ENCODE measurements around the gene EIF3I. TPM values are rescaled to one million over a fixed set of nuclear protein-coding genes. Genes with fewer than 3 reads are reported as not detected.
A peak's percentile ranks its signal among the peaks of the same experiment; 100 is the strongest.

EIF3I gene
- total and polyA plus RNA-seq, 12 donors: 187 to 672 (median 226) TPM

- intact Hi-C loops (cut with DNase I): no loop called here
- DNase-seq: no peak
- Histone ChIP-seq H3K4me3 (no peak overlapping the region), H3K27ac (peak overlapping the region in 3 of 5 donors; percentile 2 to 90 (median 62)), H3K36me3 (replicated peaks in 1 of 2) (peaks cover 0 to 50% of the 10 kb centered on the region in 2 donors), H3K27me3 (no peaks in the 10 kb centered on the region), H3K9me3 (replicated peaks in 1 of 3) (no peaks in the 10 kb centered on the region), H3K4me1 (replicated peaks in 1 of 2) (peaks cover 35 to 45% of the 10 kb centered on the region in 2 donors)
- 84 to 90% (median 86%) methylated on average over 3 of the region's 3 CpGs for WGBS, 4 donors
- no peak for TF ChIP-seq POLR2A (IDR thresholded peaks at IDR 0.05)
- no peak for TF ChIP-seq CTCF (IDR thresholded peaks at IDR 0.05)
Measured at GRCh38 chr1:32198237-32199042, 23.8 kb upstream of the EIF3I start.

DNA sequence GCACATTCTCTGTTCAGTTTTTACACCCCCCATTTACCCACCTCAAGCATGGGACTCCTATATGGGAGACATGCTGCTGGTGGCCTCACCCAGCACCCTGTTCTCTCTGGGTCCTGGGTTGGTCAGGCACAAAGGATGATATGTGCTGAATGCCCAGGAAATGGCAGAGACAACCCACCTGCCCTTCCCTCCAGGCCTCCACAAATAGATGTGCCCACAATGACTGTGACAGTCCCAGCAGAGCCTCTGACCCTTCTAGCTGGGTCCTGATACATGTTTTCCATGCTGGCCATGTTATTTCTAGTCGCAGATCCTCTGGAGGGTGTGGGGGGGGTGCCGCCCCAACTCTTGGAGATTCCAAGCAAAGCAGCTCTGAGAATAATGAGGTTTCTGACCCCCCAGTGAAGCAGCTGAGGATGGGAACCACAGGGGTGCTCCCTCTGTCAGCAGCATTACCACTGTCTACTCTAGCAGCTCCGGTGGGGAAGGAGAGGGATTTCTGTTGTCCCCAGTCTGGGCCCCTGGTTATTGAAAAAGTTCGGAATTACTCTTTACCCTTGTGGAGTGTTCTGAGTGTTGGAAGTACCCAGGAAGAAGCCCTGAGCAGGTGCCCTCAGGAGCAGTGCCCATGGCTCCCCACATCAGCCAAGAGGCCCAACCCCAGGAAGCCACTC is 23.0 kb upstream of the EIF3I start:
- H3K36me3 ChIP-seq (replicated peaks in 1 of 2): peaks cover 0 to 42% of the 10 kb centered on the region in 2 donors
- H3K9me3 ChIP-seq (replicated peaks in 1 of 3): no peaks in the 10 kb centered on the region
- DNase-seq: no peak
- TF ChIP-seq CTCF (IDR thresholded peaks at IDR 0.05) (no peak), POLR2A (IDR thresholded peaks at IDR 0.05) (no peak)
- peaks cover 35 to 45% of the 10 kb centered on the region in 2 donors for H3K4me1 ChIP-seq (replicated peaks in 1 of 2)
- intact Hi-C loops (cut with DNase I): no loop called here
- H3K4me3 ChIP-seq: no peak overlapping the region
- no peaks in the 10 kb centered on the region for H3K27me3 ChIP-seq
- WGBS, 4 donors: 65 to 90% (median 73%) methylated on average over 2 to 4 of the region's 4 CpGs
- peak overlapping the region in 4 of 5 donors; percentile 70 to 90 (median 82) for H3K27ac ChIP-seq

DNA sequence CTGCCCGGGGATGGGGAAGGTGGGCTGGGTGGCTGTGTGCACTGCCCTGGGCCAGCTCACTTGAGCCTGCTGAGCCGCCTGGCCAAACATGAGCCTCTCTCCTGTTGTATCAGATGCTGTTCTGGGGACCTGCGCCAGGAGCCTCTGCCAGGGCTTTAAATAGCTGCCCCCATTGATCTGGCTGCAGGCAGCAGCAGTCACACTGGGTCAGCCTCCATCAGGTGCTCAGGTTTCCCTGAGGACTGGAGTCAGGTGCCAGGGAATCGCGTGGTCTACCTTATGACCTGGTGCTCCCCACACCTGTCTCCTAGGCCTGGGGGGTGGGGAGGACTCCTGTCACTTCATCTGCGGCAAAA is 22.5 kb upstream of the EIF3I start:
- H3K4me3 ChIP-seq: peak overlapping the region in 1 of 4 donors; percentile 77
- peaks cover 0 to 37% of the 10 kb centered on the region in 2 donors for H3K36me3 ChIP-seq (replicated peaks in 1 of 2)
- WGBS, 4 donors: 39 to 67% (median 44%) methylated on average over 1 to 6 of the region's 6 CpGs
- intact Hi-C loops (cut with DNase I): loop anchor here in 1 of 2 donors (5.0 kb wide), 1 partner anchor 48 kb away; the partner anchor contains the start of gene FAM167B
- no peaks in the 10 kb centered on the region for H3K27me3 ChIP-seq
- TF ChIP-seq POLR2A (IDR thresholded peaks at IDR 0.05): peak in 1 of 2 donors; percentile 1
- TF ChIP-seq CTCF (IDR thresholded peaks at IDR 0.05): no peak
- peaks cover 35 to 45% of the 10 kb centered on the region in 2 donors for H3K4me1 ChIP-seq (replicated peaks in 1 of 2)
- H3K9me3 ChIP-seq (replicated peaks in 1 of 3): no peaks in the 10 kb centered on the region
- peak in 6 of 7 donors; percentile 64 to 87 (median 76) for DNase-seq
- H3K27ac ChIP-seq: peak overlapping the region in 4 of 5 donors; percentile 70 to 90 (median 82)
